ENCODE data around the gene SYNJ1.
"Not testable (repeated sequence)": the region's sequence is repeated elsewhere in the genome, so short reads cannot be mapped to it uniquely, and the experiment has no call there.

SYNJ1 gene

GRCh38 chr21:32693581-32693980 lies 34.2 kb downstream of the SYNJ1 start:
- TF ChIP-seq EZH2 (IDR thresholded peaks at IDR 0.05), result no peak
- no peak for TF ChIP-seq POLR2AphosphoS5 (IDR thresholded peaks at IDR 0.05; ENCODE audit: borderline replicate concordance, low read depth, low read length)
- no peak for TF ChIP-seq FOXP2 (optimal IDR thresholded peaks at IDR 0.05; ENCODE audit: control extremely low read depth, extremely low read length, insufficient read depth)
- Histone ChIP-seq H3K9ac (ENCODE audit: insufficient read length) (no peak overlapping the region), H3K9me3 (ENCODE audit: low read depth, low read length) (no peaks in the 10 kb centered on the region), H3K36me3 (ENCODE audit: insufficient read depth, low read length) (no peaks in the 10 kb centered on the region), H3K27ac (no peak overlapping the region), H3K4me3 (no peak overlapping the region)
- DNase-seq (ENCODE audit: low read depth, low spot score), result no peak

- H3K27ac ChIP-seq, result no peak overlapping the region
- DNase-seq (ENCODE audit: low read depth, low spot score), result no peak
- peaks cover 3% of the 10 kb centered on the region; the same call in 1 of the 2 replicates for H3K36me3 ChIP-seq (ENCODE audit: insufficient read depth, low read length)
- no peak for TF ChIP-seq POLR2AphosphoS5 (IDR thresholded peaks at IDR 0.05; ENCODE audit: borderline replicate concordance, low read depth, low read length)
- no peak for TF ChIP-seq EZH2 (IDR thresholded peaks at IDR 0.05)
- TF ChIP-seq FOXP2 (optimal IDR thresholded peaks at IDR 0.05; ENCODE audit: control extremely low read depth, extremely low read length, insufficient read depth), result no peak
- H3K9ac ChIP-seq (ENCODE audit: insufficient read length), result no peak overlapping the region
- no peak overlapping the region for H3K4me3 ChIP-seq
- H3K9me3 ChIP-seq (ENCODE audit: low read depth, low read length), result no peaks in the 10 kb centered on the region
Measured at GRCh38 chr21:32690085-32690484, 37.7 kb downstream of the SYNJ1 start.

GRCh38 chr21:32687643-32688345 lies 40.0 kb downstream of the SYNJ1 start:
- H3K27ac ChIP-seq, result no peak overlapping the region
- no peaks in the 10 kb centered on the region for H3K9me3 ChIP-seq (ENCODE audit: low read depth, low read length)
- no peak overlapping the region for H3K4me3 ChIP-seq
- peaks cover 3% of the 10 kb centered on the region; the same call in 1 of the 2 replicates for H3K36me3 ChIP-seq (ENCODE audit: insufficient read depth, low read length)
- H3K9ac ChIP-seq (ENCODE audit: insufficient read length), result no peak overlapping the region
- no peak for DNase-seq (ENCODE audit: low read depth, low spot score)
- no peak for TF ChIP-seq POLR2AphosphoS5 (IDR thresholded peaks at IDR 0.05; ENCODE audit: borderline replicate concordance, low read depth, low read length)
- no peak for TF ChIP-seq EZH2 (IDR thresholded peaks at IDR 0.05)
- no peak for TF ChIP-seq FOXP2 (optimal IDR thresholded peaks at IDR 0.05; ENCODE audit: control extremely low read depth, extremely low read length, insufficient read depth)

GRCh38 chr21:32682696-32683474 lies 44.9 kb downstream of the SYNJ1 start:
- DNase-seq (ENCODE audit: low read depth, low spot score), result no peak
- H3K36me3 ChIP-seq (ENCODE audit: insufficient read depth, low read length), result peaks cover 3% of the 10 kb centered on the region; the same call in 1 of the 2 replicates
- no peak overlapping the region for H3K9ac ChIP-seq (ENCODE audit: insufficient read length)
- TF ChIP-seq POLR2AphosphoS5 (IDR thresholded peaks at IDR 0.05; ENCODE audit: borderline replicate concordance, low read depth, low read length), result no peak
- no peak for TF ChIP-seq EZH2 (IDR thresholded peaks at IDR 0.05)
- no peak for TF ChIP-seq FOXP2 (optimal IDR thresholded peaks at IDR 0.05; ENCODE audit: control extremely low read depth, extremely low read length, insufficient read depth)
- no peak overlapping the region for H3K4me3 ChIP-seq
- no peak overlapping the region for H3K27ac ChIP-seq
- no peaks in the 10 kb centered on the region for H3K9me3 ChIP-seq (ENCODE audit: low read depth, low read length)

GRCh38 chr21:32674731-32675130 lies 53.1 kb downstream of the SYNJ1 start:
- H3K4me3 ChIP-seq, result no peak overlapping the region
- DNase-seq (ENCODE audit: low read depth, low spot score), result no peak
- no peaks in the 10 kb centered on the region for H3K36me3 ChIP-seq (ENCODE audit: insufficient read depth, low read length)
- no peak overlapping the region for H3K9ac ChIP-seq (ENCODE audit: insufficient read length)
- H3K27ac ChIP-seq, result no peak overlapping the region
- TF ChIP-seq POLR2AphosphoS5 (IDR thresholded peaks at IDR 0.05; ENCODE audit: borderline replicate concordance, low read depth, low read length) (no peak), FOXP2 (optimal IDR thresholded peaks at IDR 0.05; ENCODE audit: control extremely low read depth, extremely low read length, insufficient read depth) (no peak), EZH2 (IDR thresholded peaks at IDR 0.05) (no peak)
- H3K9me3 ChIP-seq (ENCODE audit: low read depth, low read length), result no peaks in the 10 kb centered on the region

GRCh38 chr21:32674038-32674437 lies 53.8 kb downstream of the SYNJ1 start:
- DNase-seq (ENCODE audit: low read depth, low spot score), result no peak
- TF ChIP-seq EZH2 (IDR thresholded peaks at IDR 0.05), result no peak
- no peak for TF ChIP-seq FOXP2 (optimal IDR thresholded peaks at IDR 0.05; ENCODE audit: control extremely low read depth, extremely low read length, insufficient read depth)
- TF ChIP-seq POLR2AphosphoS5 (IDR thresholded peaks at IDR 0.05; ENCODE audit: borderline replicate concordance, low read depth, low read length), result no peak
- no peak overlapping the region for H3K9ac ChIP-seq (ENCODE audit: insufficient read length)
- H3K27ac ChIP-seq, result no peak overlapping the region
- no peaks in the 10 kb centered on the region for H3K36me3 ChIP-seq (ENCODE audit: insufficient read depth, low read length)
- no peaks in the 10 kb centered on the region for H3K9me3 ChIP-seq (ENCODE audit: low read depth, low read length)
- H3K4me3 ChIP-seq, result no peak overlapping the region

- Histone ChIP-seq H3K36me3 (ENCODE audit: insufficient read depth, low read length) (peaks cover 31% of the 10 kb centered on the region), H3K27ac (no peak overlapping the region), H3K9me3 (ENCODE audit: low read depth, low read length) (no peaks in the 10 kb centered on the region), H3K4me3 (no peak overlapping the region), H3K9ac (ENCODE audit: insufficient read length) (no peak overlapping the region)
- DNase-seq (ENCODE audit: low read depth, low spot score), result no peak
- TF ChIP-seq EZH2 (IDR thresholded peaks at IDR 0.05) (no peak), FOXP2 (optimal IDR thresholded peaks at IDR 0.05; ENCODE audit: control extremely low read depth, extremely low read length, insufficient read depth) (no peak), POLR2AphosphoS5 (IDR thresholded peaks at IDR 0.05; ENCODE audit: borderline replicate concordance, low read depth, low read length) (no peak)
Measured at GRCh38 chr21:32666258-32666657, 61.6 kb downstream of the SYNJ1 start.

GRCh38 chr21:32664095-32664494 lies 63.7 kb downstream of the SYNJ1 start:
- not testable (repeated sequence) for H3K4me3 ChIP-seq; H3K9me3 ChIP-seq (ENCODE audit: low read depth, low read length)
- peaks cover 31% of the 10 kb centered on the region for H3K36me3 ChIP-seq (ENCODE audit: insufficient read depth, low read length)

GRCh38 chr21:32661981-32662380 lies 65.8 kb downstream of the SYNJ1 start:
- not testable (repeated sequence) for DNase-seq (ENCODE audit: low read depth, low spot score); H3K4me3 ChIP-seq; H3K27ac ChIP-seq; H3K9ac ChIP-seq (ENCODE audit: insufficient read length); H3K9me3 ChIP-seq (ENCODE audit: low read depth, low read length)
- peaks cover 31% of the 10 kb centered on the region for H3K36me3 ChIP-seq (ENCODE audit: insufficient read depth, low read length)

More at GRCh38 chr21:32664095-32664494, 63.7 kb downstream of the SYNJ1 start:
- H3K27ac ChIP-seq; H3K9ac ChIP-seq (ENCODE audit: insufficient read length); DNase-seq (ENCODE audit: low read depth, low spot score): not testable (repeated sequence)

GRCh38 chr21:32661026-32661782 lies 66.6 kb downstream of the SYNJ1 start:
- not testable (repeated sequence) for H3K27ac ChIP-seq; H3K9me3 ChIP-seq (ENCODE audit: low read depth, low read length); H3K4me3 ChIP-seq; H3K9ac ChIP-seq (ENCODE audit: insufficient read length); DNase-seq (ENCODE audit: low read depth, low spot score)
- peaks cover 29% of the 10 kb centered on the region for H3K36me3 ChIP-seq (ENCODE audit: insufficient read depth, low read length)

All from SK-N-MC (cell line).